HG03280 (cell line): ENCODE results near the gene ACBD3.
A peak's percentile ranks its signal among the peaks of the same experiment; 100 is the strongest.

Source experiments
- ATAC-seq: cut with Tn5 transposase; IDR thresholded peaks from one replicate; pipeline ENCODE4 v1.9.1; 2021; ENCODE audit warnings: mild to moderate bottlenecking, moderate library complexity; ENCODE audit not compliant: unreplicated experiment

The ACBD3 gene

GRCh38 chr1:226135059-226135651 is 51.4 kb downstream of the ACBD3 start:
- no peak for ATAC-seq

DNA sequence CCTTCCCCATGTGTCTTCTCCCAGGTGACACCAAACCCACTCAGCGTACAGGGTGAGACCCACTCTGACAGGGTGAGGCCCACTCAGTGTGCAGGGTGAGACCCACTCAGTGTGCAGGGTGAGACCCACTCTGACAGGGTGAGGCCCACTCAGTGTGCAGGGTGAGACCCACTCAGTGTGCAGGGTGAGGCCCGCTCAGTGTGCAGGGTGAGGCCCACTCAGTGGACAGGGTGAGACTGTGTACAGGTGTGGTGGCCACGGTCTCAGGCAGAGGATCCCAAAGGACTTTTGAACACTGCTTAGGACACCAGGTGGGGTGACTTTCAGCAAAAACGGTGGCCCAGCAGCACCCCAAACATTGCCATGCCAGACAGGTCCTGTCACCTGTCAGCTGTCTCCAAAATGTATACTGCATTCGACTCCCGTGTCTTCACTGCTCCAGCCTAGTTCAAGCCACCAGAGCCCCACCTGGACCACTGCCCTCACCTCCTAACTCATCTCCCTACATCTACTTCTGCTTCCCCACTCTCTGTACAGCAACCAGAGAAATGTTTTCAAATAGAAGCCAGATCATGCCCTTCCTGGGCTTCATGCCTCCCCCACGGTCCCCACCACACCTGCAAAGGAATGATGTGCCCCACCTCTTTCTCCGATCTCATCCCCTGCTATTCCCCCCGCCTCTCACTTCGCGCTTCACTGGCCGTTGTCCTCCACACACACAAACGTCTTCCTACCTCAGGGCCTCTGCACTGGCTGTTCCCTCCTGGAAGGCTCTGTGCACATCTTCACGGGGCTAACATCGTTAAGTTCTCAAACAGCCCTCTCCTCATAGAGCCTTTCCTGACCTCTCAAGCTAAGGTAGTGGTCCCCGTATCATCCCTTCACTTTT is 52.1 kb downstream of the ACBD3 start:
- ATAC-seq = no peak

DNA sequence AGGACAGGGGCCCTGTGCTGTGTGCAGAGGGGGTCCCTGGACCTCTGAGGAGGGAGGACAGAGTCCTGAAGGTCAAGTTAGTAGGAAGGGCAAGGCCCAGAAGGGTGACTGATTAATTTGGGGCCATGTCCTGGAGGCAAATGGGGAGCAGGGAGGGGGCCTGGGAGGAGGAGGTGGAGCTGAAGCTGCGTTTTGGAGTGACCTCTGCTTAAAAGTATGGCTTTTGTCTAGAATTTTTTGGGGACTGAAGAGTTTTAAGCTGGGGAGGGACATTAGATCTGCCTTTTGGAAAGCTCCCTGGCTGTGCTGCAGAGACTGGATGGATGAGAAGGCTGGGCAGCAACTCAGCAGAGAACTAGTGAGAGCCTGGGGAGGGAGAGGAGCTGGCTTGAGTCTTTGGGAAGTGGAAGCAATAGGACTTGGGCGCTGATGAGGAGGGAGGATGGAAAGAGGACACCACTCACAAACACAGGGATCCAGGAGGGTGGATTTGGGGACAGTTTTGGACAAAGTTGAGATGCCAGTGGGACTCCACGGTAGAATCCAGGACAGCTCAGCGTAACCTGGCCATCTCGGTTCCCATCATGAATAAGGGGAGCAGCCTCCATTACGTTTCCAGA is 52.9 kb downstream of the ACBD3 start:
- ATAC-seq = no peak

- no peak for ATAC-seq
These were observed 53.6 kb downstream of the ACBD3 start for GRCh38 chr1:226132728-226133503.

- ATAC-seq = no peak
These were observed 54.9 kb downstream of the ACBD3 start for GRCh38 chr1:226131639-226132038.

DNA sequence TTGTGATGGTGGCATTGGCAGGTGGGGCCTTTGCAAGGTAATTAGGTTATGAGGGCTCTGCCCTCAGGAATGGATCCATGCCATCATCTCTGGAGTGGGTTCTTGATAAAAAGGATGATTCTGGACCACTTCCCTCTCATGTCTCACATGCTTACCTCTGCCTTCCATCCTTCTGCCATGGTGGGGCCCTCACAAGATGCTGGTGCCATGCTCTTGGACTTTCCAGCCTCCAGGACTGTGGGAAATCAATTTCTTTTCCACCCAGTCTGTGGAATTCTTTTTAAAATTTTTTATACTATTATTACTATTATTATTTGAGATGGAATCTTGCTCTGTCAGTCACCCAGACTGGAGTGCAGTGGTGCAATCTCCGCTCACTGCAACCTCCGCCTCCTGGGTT is 57.3 kb downstream of the ACBD3 start:
- no peak for ATAC-seq

DNA sequence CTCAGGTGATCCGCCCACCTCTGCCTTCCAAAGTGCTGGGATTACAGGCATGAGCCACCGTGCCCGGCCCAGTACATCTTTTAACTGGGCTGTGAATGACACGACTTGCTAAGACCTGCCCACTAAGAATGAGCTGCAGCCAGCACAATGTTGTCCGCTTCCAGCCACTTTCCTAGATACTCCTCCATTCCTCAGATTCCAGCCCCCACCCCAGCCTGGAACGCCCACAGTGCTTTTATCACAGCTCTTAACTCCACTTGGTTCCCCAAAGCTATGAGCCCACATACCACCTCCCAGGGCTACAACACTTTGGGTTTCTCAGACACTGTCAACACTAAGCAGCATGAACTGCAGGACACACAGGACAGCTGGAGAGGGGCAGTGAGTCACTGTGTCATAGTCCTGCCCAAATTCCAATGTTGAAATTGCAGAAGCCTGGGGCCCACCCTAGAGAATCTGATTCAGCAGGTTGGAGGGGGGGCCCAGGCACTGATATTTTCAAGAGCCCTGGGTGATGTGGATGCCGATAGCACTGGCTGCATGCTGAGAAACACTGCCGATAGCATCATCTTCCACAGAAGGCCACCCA is 58.0 kb downstream of the ACBD3 start:
- no peak for ATAC-seq

GRCh38 chr1:226126824-226127569 is 59.5 kb downstream of the ACBD3 start:
- peak; percentile 8 for ATAC-seq

DNA sequence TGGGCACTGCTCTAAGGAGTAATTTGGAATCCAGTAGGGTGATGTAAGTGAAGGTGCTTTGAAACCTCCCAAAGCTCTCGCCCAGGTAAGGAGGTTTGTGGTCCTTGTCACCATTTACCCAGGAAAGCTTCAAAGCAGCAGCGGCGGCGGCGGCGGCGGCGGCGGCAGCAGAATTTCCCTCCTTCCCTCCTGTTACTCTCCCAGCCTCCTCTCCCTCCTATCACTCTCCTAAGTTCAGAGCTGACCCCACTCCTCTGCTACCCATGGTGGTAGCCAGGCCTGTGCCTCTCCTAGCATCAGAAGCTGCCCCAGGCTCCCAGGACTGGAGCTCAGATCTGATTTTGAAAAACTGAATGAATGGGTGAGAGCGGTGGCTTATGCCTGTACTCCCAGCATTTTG is 60.7 kb downstream of the ACBD3 start:
- ATAC-seq = no peak

DNA sequence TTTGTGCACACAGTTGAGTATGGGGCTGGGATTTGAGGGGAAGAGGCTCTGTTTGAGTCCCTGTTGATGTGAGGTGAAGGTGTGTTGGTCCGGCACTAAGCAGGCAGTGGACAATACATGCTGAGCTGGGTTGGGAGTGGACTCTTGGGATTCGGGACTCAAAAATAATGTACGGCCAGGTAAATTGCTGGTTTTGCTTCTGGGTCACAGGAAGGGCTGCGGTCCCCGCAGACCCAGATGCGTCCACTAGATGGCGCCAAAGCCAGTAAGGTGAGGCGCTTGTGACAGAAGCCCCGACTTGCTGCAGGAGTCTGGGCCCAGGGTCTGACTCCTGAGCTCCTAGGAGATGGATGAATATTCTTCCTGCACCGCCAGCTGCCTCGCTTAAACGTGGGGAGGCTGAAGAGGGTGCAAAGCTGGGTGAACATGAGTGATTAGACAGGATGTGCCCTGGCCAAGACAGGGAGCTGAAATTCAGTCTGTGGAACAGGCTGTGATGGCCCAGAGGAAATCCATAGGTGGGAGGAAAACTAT is 61.4 kb downstream of the ACBD3 start:
- peak; percentile 21 for ATAC-seq

DNA sequence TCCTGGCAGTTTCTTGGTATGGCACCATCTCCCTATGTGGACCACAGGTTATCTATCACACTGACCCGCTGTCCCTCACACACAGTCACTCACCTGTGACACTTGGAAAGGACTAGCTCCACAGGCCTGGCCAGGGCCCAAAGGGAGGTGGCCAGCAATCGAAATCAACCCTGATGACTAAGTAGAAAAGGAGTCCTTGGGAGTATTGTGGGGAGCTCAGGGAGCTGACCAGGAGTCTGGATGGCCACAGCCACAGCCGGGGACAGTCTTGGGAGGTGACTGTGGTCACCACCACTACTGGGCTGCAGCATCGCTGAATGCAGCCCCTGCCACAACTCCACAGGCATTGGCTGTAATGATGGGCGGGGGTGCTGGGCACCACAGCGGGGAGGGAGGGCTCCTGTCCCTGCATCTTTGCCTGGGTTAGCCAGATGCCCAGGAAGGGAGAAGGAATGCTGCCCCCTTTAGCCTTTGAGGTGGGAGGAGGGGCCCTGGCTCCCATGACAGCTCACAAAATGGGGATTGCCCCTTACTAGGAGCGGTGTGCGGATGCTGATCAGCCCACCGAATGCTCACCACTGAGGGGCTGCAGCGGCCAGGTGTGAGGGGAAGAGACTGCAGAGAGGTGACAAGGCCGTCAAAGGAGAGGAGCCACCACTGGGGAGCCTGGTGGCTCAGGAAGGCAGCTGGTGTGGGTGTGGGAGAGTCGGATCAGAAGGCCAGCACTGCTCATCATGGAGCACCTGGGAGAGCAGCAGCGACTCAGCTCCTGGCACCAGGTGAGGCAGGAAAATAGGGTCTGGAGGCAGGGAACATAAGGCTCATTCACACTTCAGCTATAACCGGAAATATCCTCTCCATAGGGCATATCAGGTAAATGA is 62.7 kb downstream of the ACBD3 start:
- no peak for ATAC-seq

DNA sequence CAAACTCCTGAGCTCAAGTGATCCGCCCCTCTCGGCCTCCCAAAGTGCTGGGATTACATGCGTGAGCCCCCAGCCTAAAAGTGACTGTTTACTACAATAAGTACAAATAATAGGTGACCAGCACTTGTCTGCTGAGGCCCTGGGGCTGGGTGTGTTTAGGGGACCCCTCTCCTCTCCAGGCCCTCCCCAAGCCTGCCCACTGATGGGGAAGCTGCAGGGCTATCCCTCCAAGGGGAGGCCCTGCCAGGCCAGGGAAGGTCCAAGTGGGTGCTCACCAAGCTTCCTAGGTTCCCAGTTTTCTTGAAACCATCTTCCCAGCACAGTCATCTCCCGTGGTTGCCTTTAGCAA is 63.4 kb downstream of the ACBD3 start:
- no peak for ATAC-seq

DNA sequence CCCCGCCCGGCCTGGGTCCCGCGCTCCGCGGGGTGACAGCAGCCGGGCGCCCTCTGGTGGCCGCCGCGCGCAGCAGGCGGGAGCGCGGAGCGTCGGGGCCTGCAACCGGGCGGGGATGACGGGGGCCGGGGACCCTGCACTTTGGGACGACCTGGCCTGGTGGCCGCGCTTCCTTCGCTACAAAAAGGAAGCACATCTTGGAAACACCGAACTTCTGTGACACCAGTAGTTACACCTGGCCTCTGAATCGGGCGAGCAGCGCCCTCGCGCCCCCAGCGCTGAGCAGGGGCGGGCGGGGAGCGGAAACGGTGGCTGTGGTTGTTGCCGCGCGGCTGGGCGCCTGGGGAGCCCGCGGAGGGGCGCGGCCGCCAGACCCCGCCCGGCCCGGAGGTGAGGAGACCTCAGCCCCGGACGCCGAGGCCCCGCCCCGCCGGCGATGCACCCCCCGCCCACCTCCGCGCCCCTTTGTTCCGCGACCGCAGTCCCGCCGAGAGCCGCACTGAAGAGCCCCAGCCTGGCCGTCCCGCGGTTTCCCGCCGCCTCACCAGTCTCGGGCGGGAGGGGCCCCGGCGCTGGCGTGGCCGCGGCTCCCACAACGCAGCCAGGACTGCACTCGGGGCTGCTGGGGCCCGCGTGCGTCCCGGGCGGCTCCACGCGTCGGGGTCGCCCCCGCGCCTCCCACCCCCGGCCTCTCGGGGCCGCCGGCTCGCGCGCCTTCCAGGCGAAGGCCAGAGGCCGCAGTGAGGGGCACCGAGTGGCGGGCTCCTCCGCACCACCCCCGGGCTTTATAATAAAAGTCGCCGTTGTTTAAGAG is 64.7 kb downstream of the ACBD3 start:
- ATAC-seq = peak; percentile 66

GRCh38 chr1:226121049-226121586 is 65.4 kb downstream of the ACBD3 start:
- no peak for ATAC-seq

GRCh38 chr1:226120398-226120797 is 66.1 kb downstream of the ACBD3 start:
- no peak for ATAC-seq

DNA sequence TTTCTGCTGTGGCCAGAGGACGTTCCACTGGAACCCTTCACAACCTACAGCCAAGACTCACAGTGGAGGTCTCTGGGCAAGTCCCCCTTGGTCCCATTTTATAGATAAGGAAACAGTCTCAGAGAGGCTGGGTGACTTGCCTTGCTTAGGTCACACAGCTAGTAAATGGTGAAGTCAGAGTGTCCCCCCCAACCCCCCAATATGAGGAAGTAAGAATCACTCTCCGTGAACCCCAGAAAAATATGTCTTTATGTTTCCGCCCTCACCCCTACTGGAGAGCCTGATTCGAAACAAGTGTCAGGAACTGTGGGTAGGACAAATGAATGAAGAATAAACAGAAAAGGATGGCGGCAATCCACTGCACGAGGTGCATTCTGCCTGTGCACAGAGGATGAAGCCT is 67.4 kb downstream of the ACBD3 start:
- no peak for ATAC-seq

GRCh38 chr1:226118357-226118756 is 68.2 kb downstream of the ACBD3 start:
- ATAC-seq = no peak

DNA sequence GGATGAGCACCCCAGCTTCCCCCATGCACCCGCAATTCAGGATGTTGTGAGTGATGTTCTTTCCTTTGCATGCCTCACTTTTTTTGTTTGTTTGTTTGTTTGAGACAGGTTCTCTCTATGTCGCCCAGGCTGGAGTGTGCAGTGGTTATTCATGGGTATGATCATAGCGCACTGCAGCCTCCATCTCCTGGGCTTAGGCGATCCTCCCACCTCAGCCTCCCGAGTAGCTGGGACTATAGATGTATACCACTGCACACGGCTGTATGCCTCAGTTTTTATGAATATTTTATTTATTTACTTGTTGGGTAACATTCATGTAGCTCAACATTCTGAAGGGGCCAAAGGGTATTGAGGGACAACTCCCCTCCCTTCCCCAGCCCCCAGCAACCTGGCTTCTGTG is 69.2 kb downstream of the ACBD3 start:
- no peak for ATAC-seq
